H1 (cell line): ENCODE results near the gene PLEKHB1. TPM values are rescaled to one million over a fixed set of nuclear protein-coding genes. Genes with fewer than 3 reads are reported as not detected.
A peak's percentile ranks its signal among the peaks of the same experiment; 100 is the strongest.

Experiments
- CTCF ChIA-PET: fragments of 300-600 bp; sonication (Branson Sonifier 250); formaldehyde crosslinking; loops from one replicate; lab custom pipeline; 2021; ENCODE audit not compliant: partially characterized antibody; lab: Charles Lee
- POLR2A ChIA-PET: fragments of 300-600 bp; sonication (Branson Sonifier 250); formaldehyde crosslinking; loops from one replicate; lab custom pipeline; 2021; ENCODE audit warnings: inconsistent platforms; ENCODE audit not compliant: partially characterized antibody; lab: Charles Lee
- DNase-seq, 2 experiments: peaks; one replicate each; pipeline versions ENCODE4 v3.0.0 to v3.0.0-alpha.2; 2010 to 2022; ENCODE audit warnings: low spot score in 2 of 2, low read depth in 1 of 2, mixed read lengths in 1 of 2
- FAIRE-seq: peaks from 2 replicates; lab custom pipeline; 2011; peaks lifted over from hg19 to GRCh38; lab: Jason Lieb, UNC
- H2AFZ ChIP-seq: 2 replicates; pipeline ENCODE4 v1.8.1; 2012; ENCODE audit warnings: low read length, inconsistent platforms
- H2AK5ac ChIP-seq: 2 replicates; pipeline ENCODE4 v1.6.1; 2013; ENCODE audit warnings: low read depth, low read length
- H2BK120ac ChIP-seq: replicated peaks from 2 replicates; pipeline ENCODE3; 2013; ENCODE audit warnings: low read depth, low read length, inconsistent platforms
- H2BK12ac ChIP-seq: 2 replicates; pipeline ENCODE4 v1.6.1; 2013; ENCODE audit warnings: low read depth, low read length
- H2BK15ac ChIP-seq: 2 replicates; pipeline ENCODE4 v1.6.1; 2013; ENCODE audit warnings: low read length
- H2BK20ac ChIP-seq: 2 replicates; pipeline ENCODE4 v1.6.1; 2013; ENCODE audit warnings: low read length
- H2BK5ac ChIP-seq: 2 replicates; pipeline ENCODE4 v1.6.1; 2013; ENCODE audit warnings: low read depth, low read length
- H3K14ac ChIP-seq: 2 replicates; pipeline ENCODE4 v1.6.1; 2013; ENCODE audit warnings: inconsistent platforms; ENCODE audit not compliant: insufficient read length
- H3K18ac ChIP-seq: 2 replicates; pipeline ENCODE4 v1.6.1; 2013; ENCODE audit warnings: low read length; ENCODE audit errors: extremely low read depth
- H3K23ac ChIP-seq: 2 replicates; pipeline ENCODE4 v1.6.1; 2013; ENCODE audit warnings: inconsistent platforms; ENCODE audit not compliant: insufficient read length
- H3K23me2 ChIP-seq: 2 replicates; pipeline ENCODE4 v1.6.1; 2013; ENCODE audit warnings: low read depth, low read length
- H3K27ac ChIP-seq: 2 replicates; pipeline ENCODE4 v1.6.1; 2011; ENCODE audit warnings: low read depth, low read length, inconsistent platforms
- H3K27me3 ChIP-seq, 4 experiments: replicated peaks in 1 of 4; 1 replicate in 1 of 4; 2 replicates in 3 of 4; pipeline versions ENCODE4 v1.6.1 to v1.8.1; 2011 to 2013; ENCODE audit warnings: low read length in 3 of 4, mild to moderate bottlenecking in 3 of 4, inconsistent platforms in 2 of 4, mixed read lengths in 2 of 4, moderate library complexity in 1 of 4; ENCODE audit not compliant: control insufficient read depth in 3 of 4, insufficient read depth in 3 of 4; ENCODE audit errors: extremely low read depth in 1 of 4
- H3K36me3 ChIP-seq, 4 experiments: 2 replicates each; pipeline versions ENCODE4 v1.6.1 to v1.8.1; 2011 to 2013; ENCODE audit warnings: mild to moderate bottlenecking in 4 of 4, low read length in 3 of 4, moderate library complexity in 2 of 4, control low read depth in 1 of 4, inconsistent platforms in 1 of 4; ENCODE audit not compliant: insufficient read depth in 4 of 4, control insufficient read depth in 2 of 4
- H3K4ac ChIP-seq: replicated peaks from 2 replicates; pipeline ENCODE3; 2013; ENCODE audit warnings: low read length, low read depth, mixed read lengths, inconsistent platforms; ENCODE audit not compliant: insufficient read length
- H3K4me1 ChIP-seq, 4 experiments: replicated peaks in 1 of 4; 1 replicate in 1 of 4; 2 replicates in 3 of 4; pipeline versions ENCODE4 v1.6.1 to v1.8.1; 2011 to 2013; ENCODE audit warnings: low read length in 3 of 4, inconsistent platforms in 2 of 4, mixed read lengths in 1 of 4; ENCODE audit not compliant: insufficient read depth in 4 of 4, control insufficient read depth in 3 of 4
- H3K4me2 ChIP-seq, 2 experiments: 2 replicates each; pipeline versions ENCODE4 v1.6.1 to v1.8.1; 2011 to 2013; ENCODE audit warnings: low read depth in 2 of 2, low read length in 2 of 2, control low read depth in 1 of 2, inconsistent platforms in 1 of 2, mild to moderate bottlenecking in 1 of 2; ENCODE audit not compliant: insufficient read depth in 1 of 2
- H3K4me3 ChIP-seq, 4 experiments: fragments of 200-600, 300-600 bp in 1 of 4; sonication (generic), shearing (Covaris generic), sonication (Bioruptor Twin) in 1 of 4; 2 replicates each; pipeline versions ENCODE4 v1.5.1 to v1.8.1; 2011 to 2016; ENCODE audit warnings: low read length in 4 of 4, low read depth in 3 of 4, control low read depth in 2 of 4, inconsistent platforms in 2 of 4, mild to moderate bottlenecking in 2 of 4, mixed read lengths in 1 of 4, moderate library complexity in 1 of 4; ENCODE audit not compliant: insufficient read depth in 2 of 4; ENCODE audit errors: extremely low read depth in 1 of 4
- H3K56ac ChIP-seq: replicated peaks from 2 replicates; pipeline ENCODE3; 2013; ENCODE audit warnings: low read depth, mild to moderate bottlenecking, mixed read lengths, low read length, inconsistent platforms; ENCODE audit not compliant: insufficient read length
- H3K79me1 ChIP-seq: 2 replicates; pipeline ENCODE4 v1.6.1; 2013; ENCODE audit warnings: low read depth, low read length, control low read depth
- H3K79me2 ChIP-seq, 2 experiments: 2 replicates each; pipeline versions ENCODE4 v1.6.1 to v1.8.1; 2012 to 2013; ENCODE audit warnings: low read length in 2 of 2, mild to moderate bottlenecking in 2 of 2, inconsistent platforms in 1 of 2; ENCODE audit not compliant: insufficient read depth in 2 of 2, control insufficient read depth in 1 of 2
- H3K9ac ChIP-seq, 4 experiments: replicated peaks in 1 of 4; 1 replicate in 1 of 4; 2 replicates in 3 of 4; pipeline versions ENCODE4 v1.6.1 to v1.8.1; 2011 to 2013; ENCODE audit warnings: low read depth in 3 of 4, low read length in 3 of 4, control low read depth in 2 of 4, mild to moderate bottlenecking in 2 of 4, moderate library complexity in 2 of 4, inconsistent platforms in 1 of 4; ENCODE audit errors: extremely low read depth in 1 of 4
- H3K9me3 ChIP-seq, 2 experiments: 2 replicates each; pipeline versions ENCODE4 v1.6.1 to v1.8.1; 2012 to 2013; ENCODE audit warnings: mild to moderate bottlenecking in 2 of 2, moderate library complexity in 2 of 2, control low read depth in 1 of 2, inconsistent platforms in 1 of 2, low read depth in 1 of 2, low read length in 1 of 2, mixed read lengths in 1 of 2; ENCODE audit not compliant: insufficient read depth in 2 of 2
- H4K20me1 ChIP-seq, 2 experiments: replicated peaks in 1 of 2; 2 replicates each; pipeline versions ENCODE3 to v1.8.1; 2011 to 2013; ENCODE audit warnings: inconsistent platforms in 2 of 2, low read length in 2 of 2, mild to moderate bottlenecking in 1 of 2; ENCODE audit not compliant: insufficient read depth in 2 of 2, control insufficient read depth in 1 of 2
- H4K5ac ChIP-seq: 2 replicates; pipeline ENCODE4 v1.6.1; 2013; ENCODE audit warnings: low read length, low read depth, mixed read lengths, inconsistent platforms; ENCODE audit not compliant: insufficient read length
- H4K8ac ChIP-seq: 2 replicates; pipeline ENCODE4 v1.8.0; 2013; ENCODE audit warnings: mild to moderate bottlenecking, moderate library complexity, low read length, inconsistent platforms; ENCODE audit not compliant: insufficient read depth; ENCODE audit errors: extremely low read depth
- H4K91ac ChIP-seq: replicated peaks from 2 replicates; pipeline ENCODE3; 2013; ENCODE audit warnings: low read length, mixed read lengths, inconsistent platforms; ENCODE audit not compliant: insufficient read length
- TAF1 ChIP-seq: IDR thresholded peaks from 2 replicates; pipeline ENCODE4 v1.6.1; 2011; ENCODE audit warnings: mild to moderate bottlenecking, low read depth, low read length
- YY1 ChIP-seq: IDR thresholded peaks from 2 replicates; pipeline ENCODE4 v1.6.1; 2011; ENCODE audit warnings: low read depth, mild to moderate bottlenecking, low read length
- WGBS, 2 experiments: shearing (Covaris generic) in 1 of 2; methylation state at CpG; one replicate each; pipeline versions ENCODE4 v1.1.6 to v1.1.7; 2013 to 2015; ENCODE audit warnings: low lambda C conversion rate in 2 of 2, mixed read lengths in 2 of 2, inconsistent platforms in 1 of 2, low coverage in 1 of 2, missing lambda C conversion rate in 1 of 2; ENCODE audit not compliant: insufficient replicate concordance in 2 of 2, insufficient coverage in 1 of 2, insufficient read length in 1 of 2; ENCODE audit errors: extremely low coverage in 1 of 2, missing lambda C conversion rate in 1 of 2; 5-methylcytosine and 5-hydroxymethylcytosine counted together
- polyA plus RNA-seq, 7 experiments: library from polyadenylated mRNA; depleted of rRNA in 3 of 7; stranded (reverse) in 5 of 7; unstranded in 2 of 7; fragments of >200 nt in 5 of 7; fragments of 200-250 nt in 2 of 7; gene quantifications; 1 replicate in 5 of 7; 2 replicates in 1 of 7; 4 replicates in 1 of 7; pipeline versions ENCODE4 v1.2.1 to v1.2.3, GENCODE V29; 2011 to 2013; ENCODE audit warnings: missing spikeins in 2 of 7, mixed read lengths in 2 of 7
- total RNA-seq: library from RNA; stranded (reverse); fragmentation: NEBNext Ultra II Directional; extraction: Animal tissue kit (Norgen Biotek cat#: 25700); gene quantifications from 2 replicates; pipeline ENCODE4 v1.2.1, GENCODE V29; 2021

The PLEKHB1 gene
- total and polyA plus RNA-seq, 2 of the 8 experiments (the other 6 are each of a cell fraction or from before 2014, with no cell fraction given) = 14.8 to 24.5 TPM

GRCh38 chr11:73637012-73637411, 9.4 kb upstream of the PLEKHB1 start:
- Histone ChIP-seq H3K9me3 (no peaks in the 10 kb centered on the region; a peak in 1 of 4 replicates), H3K23me2 (no peaks in the 10 kb centered on the region), H3K79me1 (no peaks in the 10 kb centered on the region), H3K27ac (no peak overlapping the region), H2AFZ (0 out of 2 replicates have a peak overlapping the region, but pooled peaks have one; percentile 14), H2BK5ac (no peak overlapping the region), H3K23ac (no peak overlapping the region), H4K20me1 (no peaks in the 10 kb centered on the region), H3K4me1 (peaks cover 0 to 4% (median 2%) of the 10 kb centered on the region in 4 experiments; a peak in 3 of 7 replicates), H4K8ac (no peak overlapping the region), H2BK120ac (no peak overlapping the region), H4K91ac (no peak overlapping the region), H2BK12ac (no peak overlapping the region), H2AK5ac (no peak overlapping the region), H3K56ac (no peak overlapping the region), H3K4ac (no peak overlapping the region), H3K4me2 (no peak overlapping the region), H3K4me3 (no peak overlapping the region), H3K18ac (no peak overlapping the region), H2BK20ac (no peak overlapping the region), H3K79me2 (no peaks in the 10 kb centered on the region), H3K36me3 (no peaks in the 10 kb centered on the region), H3K9ac (no peak overlapping the region), H3K27me3 (peaks cover 0 to 4% (median 0%) of the 10 kb centered on the region in 4 experiments; a peak in 1 of 7 replicates), H4K5ac (no peak overlapping the region), H2BK15ac (no peak overlapping the region), H3K14ac (no peak overlapping the region)
- POLR2A ChIA-PET = interaction anchor here (1.0 to 1.2 kb wide), 2 partner anchors 11 to 208 kb away, joined by 4 read pairs; no protein-coding TSS in a partner anchor
- DNase-seq (no peak), FAIRE-seq (no peak)
- WGBS, 2 experiments = 81% methylated on average over 1 of the region's 1 CpG; no CpG with 5 or more reads in 1 of the 2 experiments
- CTCF ChIA-PET = interaction anchor here (26.0 to 30.1 kb wide), 2 partner anchors 1 to 12 kb away, joined by 653 read pairs; partner anchors contain the start of gene PLEKHB1
- TF ChIP-seq YY1 (peak; percentile 91), TAF1 (no peak)
